HepG2 (cell line): ENCODE measurements around the gene ANAPC16. TPM values are rescaled to one million over a fixed set of nuclear protein-coding genes. Genes with fewer than 3 reads are reported as not detected.

Experiments
- BHLHE40 ChIP-seq: IDR thresholded peaks from 2 replicates; pipeline ENCODE4 v1.6.1; 2011; ENCODE audit warnings: low read length, improper control_type of control experiment
- CBX1 ChIP-seq: IDR thresholded peaks from one replicate; pipeline ENCODE4 v1.6.1; 2016; ENCODE audit warnings: antibody characterized with exemption, low read depth
- ETV6 ChIP-seq: sonication (generic); formaldehyde crosslinking; conservative IDR thresholded peaks from 2 replicates; pipeline ENCODE4 v1.4.0; 2020; ENCODE audit warnings: missing genetic modification reagents
- KAT7 ChIP-seq: IDR thresholded peaks from 2 replicates; pipeline ENCODE4 v1.6.1; 2018; ENCODE audit warnings: borderline replicate concordance, missing compliant biosample characterization
- MEF2D ChIP-seq: sonication (generic); formaldehyde crosslinking; IDR thresholded peaks from 2 replicates; pipeline ENCODE4 v1.5.1; 2020; ENCODE audit warnings: mild to moderate bottlenecking, missing genetic modification reagents
- PHF5A ChIP-seq: IDR thresholded peaks from one replicate; pipeline ENCODE4 v1.6.1; 2018; ENCODE audit warnings: low read depth, missing genetic modification reagents; ENCODE audit not compliant: unreplicated experiment
- RXRA ChIP-seq: sonication (generic); formaldehyde crosslinking; IDR thresholded peaks from 2 replicates; pipeline ENCODE4 v1.5.1; 2020; ENCODE audit warnings: missing genetic modification reagents
- ZBTB8A ChIP-seq: sonication (generic); formaldehyde crosslinking; IDR thresholded peaks from 2 replicates; pipeline ENCODE4 v1.4.0; 2020; ENCODE audit warnings: mild to moderate bottlenecking, low read depth, missing genetic modification reagents, borderline replicate concordance
- ZNF431 ChIP-seq: sonication (generic); formaldehyde crosslinking; IDR thresholded peaks from 2 replicates; pipeline ENCODE4 v1.9.0; 2022; ENCODE audit warnings: missing genetic modification reagents, low read depth, mild to moderate bottlenecking, borderline replicate concordance
- ZNF792 ChIP-seq: IDR thresholded peaks from 2 replicates; pipeline ENCODE4 v1.6.1; 2016
- polyA plus RNA-seq, 8 experiments: library from polyadenylated mRNA; depleted of rRNA in 3 of 8; stranded (reverse) in 7 of 8; unstranded in 1 of 8; fragments of >200 nt; fragmentation: Illumina TruSeq in 4 of 8; extraction: Trizol in 4 of 8; gene quantifications; 2 replicates each; pipeline versions ENCODE4 v1.2.1 to v1.2.3, GENCODE V29; 2011 to 2016; ENCODE audit warnings: low read depth in 4 of 8, missing spikeins in 1 of 8, mixed read lengths in 1 of 8; ENCODE audit not compliant: insufficient read depth in 1 of 8
- total RNA-seq, 5 experiments: library from RNA; depleted of rRNA; stranded (reverse); fragments of >200 nt; fragmentation: Illumina TruSeq; extraction: Trizol; gene quantifications; 2 replicates each; pipeline ENCODE4 v1.2.3, GENCODE V29; 2016; ENCODE audit warnings: low read depth in 1 of 5
- TF ChIP-seq, protein P1 (sequence below): sonication (generic); formaldehyde crosslinking; IDR thresholded peaks from 2 replicates; pipeline ENCODE4 v1.4.0; 2020; ENCODE audit warnings: missing genetic modification reagents, borderline replicate concordance
- TF ChIP-seq, protein P2 (sequence below): IDR thresholded peaks from 2 replicates; pipeline ENCODE4 v1.6.1; 2016; ENCODE audit warnings: missing compliant biosample characterization, missing genetic modification reagents, borderline replicate concordance
- TF ChIP-seq, protein P3 (sequence below), 2 experiments: fragments of 450-650 bp in 1 of 2; sonication (generic) in 1 of 2; formaldehyde crosslinking; IDR thresholded peaks; 2 replicates each; pipeline versions ENCODE4 v1.5.0 to v1.8.0; 2020 to 2022; ENCODE audit warnings: mild to moderate bottlenecking in 1 of 2, missing genetic modification reagents in 1 of 2
- TF ChIP-seq, protein P4 (sequence below): sonication (generic); formaldehyde crosslinking; conservative IDR thresholded peaks from 2 replicates; pipeline ENCODE4 v1.4.0; 2020; ENCODE audit warnings: missing genetic modification reagents
- TF ChIP-seq, protein P5 (sequence below): sonication (generic); formaldehyde crosslinking; IDR thresholded peaks from 2 replicates; pipeline ENCODE4 v1.4.0; 2020; ENCODE audit warnings: mild to moderate bottlenecking, missing genetic modification reagents
- TF ChIP-seq, protein P6 (sequence below): IDR thresholded peaks from 2 replicates; pipeline ENCODE4 v1.6.1; 2016

Gene ANAPC16
- total and polyA plus RNA-seq, 2 of the 13 experiments (the other 11 are each of a cell fraction or from before 2014, with no cell fraction given), result 74.8 to 89.4 TPM

DNA sequence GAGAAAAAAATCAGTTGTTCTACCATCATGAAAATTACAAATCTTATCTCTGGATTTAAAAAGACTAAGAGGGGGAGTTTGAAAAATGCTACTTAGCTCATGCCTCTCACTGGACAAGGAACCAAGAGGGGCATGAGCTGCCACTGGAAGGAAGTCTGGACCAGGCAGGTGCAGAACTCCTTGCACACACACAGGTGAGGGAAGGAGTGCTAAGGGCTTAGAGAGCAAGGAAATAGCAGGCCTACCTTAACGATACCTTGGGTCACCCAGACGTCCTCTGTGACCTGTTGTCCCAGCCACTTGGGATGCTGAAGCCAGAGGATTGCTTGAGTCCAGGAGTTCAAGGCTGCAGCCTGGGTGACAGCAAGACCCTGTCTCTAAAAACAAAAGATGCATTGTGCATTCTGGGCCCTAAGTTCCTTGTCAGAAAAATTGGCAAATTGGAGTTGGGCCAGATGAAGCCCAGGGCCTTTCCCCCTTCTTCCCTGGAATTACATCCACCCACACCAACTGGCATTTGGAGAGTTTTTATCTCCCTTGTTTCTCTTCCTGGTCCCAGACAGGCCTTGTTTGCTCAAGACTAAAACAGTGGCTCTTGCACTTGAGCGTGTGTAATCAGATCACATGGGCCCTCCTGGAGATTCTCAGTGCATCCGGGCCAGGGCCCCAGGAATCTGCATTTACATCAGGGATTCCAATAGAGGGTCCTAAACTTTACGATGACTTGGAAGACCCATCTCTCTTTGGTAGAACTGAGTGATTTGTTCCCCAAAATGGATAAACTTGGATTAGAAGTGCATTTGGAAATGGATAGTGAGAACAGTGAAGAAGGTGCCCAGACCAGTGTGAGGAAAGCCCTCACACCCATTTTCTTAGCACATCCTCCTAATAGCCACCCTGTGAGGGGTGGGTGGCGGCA lies 60.9 kb downstream of the ANAPC16 start (continued):
- peak; percentile 41 for TF ChIP-seq CBX1
- peak; percentile 60; the same call in 1 of the 2 replicates for TF ChIP-seq ZNF792 (CRISPR knock-in tag)
- TF ChIP-seq, protein P1, sequence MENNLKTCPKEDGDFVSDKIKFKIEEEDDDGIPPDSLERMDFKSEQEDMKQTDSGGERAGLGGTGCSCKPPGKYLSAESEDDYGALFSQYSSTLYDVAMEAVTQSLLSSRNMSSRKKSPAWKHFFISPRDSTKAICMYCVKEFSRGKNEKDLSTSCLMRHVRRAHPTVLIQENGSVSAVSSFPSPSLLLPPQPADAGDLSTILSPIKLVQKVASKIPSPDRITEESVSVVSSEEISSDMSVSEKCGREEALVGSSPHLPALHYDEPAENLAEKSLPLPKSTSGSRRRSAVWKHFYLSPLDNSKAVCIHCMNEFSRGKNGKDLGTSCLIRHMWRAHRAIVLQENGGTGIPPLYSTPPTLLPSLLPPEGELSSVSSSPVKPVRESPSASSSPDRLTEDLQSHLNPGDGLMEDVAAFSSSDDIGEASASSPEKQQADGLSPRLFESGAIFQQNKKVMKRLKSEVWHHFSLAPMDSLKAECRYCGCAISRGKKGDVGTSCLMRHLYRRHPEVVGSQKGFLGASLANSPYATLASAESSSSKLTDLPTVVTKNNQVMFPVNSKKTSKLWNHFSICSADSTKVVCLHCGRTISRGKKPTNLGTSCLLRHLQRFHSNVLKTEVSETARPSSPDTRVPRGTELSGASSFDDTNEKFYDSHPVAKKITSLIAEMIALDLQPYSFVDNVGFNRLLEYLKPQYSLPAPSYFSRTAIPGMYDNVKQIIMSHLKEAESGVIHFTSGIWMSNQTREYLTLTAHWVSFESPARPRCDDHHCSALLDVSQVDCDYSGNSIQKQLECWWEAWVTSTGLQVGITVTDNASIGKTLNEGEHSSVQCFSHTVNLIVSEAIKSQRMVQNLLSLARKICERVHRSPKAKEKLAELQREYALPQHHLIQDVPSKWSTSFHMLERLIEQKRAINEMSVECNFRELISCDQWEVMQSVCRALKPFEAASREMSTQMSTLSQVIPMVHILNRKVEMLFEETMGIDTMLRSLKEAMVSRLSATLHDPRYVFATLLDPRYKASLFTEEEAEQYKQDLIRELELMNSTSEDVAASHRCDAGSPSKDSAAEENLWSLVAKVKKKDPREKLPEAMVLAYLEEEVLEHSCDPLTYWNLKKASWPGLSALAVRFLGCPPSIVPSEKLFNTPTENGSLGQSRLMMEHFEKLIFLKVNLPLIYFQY, result peak; percentile 71
- peak; percentile 84 for TF ChIP-seq RXRA (CRISPR knock-in tag)
- TF ChIP-seq, protein P2, sequence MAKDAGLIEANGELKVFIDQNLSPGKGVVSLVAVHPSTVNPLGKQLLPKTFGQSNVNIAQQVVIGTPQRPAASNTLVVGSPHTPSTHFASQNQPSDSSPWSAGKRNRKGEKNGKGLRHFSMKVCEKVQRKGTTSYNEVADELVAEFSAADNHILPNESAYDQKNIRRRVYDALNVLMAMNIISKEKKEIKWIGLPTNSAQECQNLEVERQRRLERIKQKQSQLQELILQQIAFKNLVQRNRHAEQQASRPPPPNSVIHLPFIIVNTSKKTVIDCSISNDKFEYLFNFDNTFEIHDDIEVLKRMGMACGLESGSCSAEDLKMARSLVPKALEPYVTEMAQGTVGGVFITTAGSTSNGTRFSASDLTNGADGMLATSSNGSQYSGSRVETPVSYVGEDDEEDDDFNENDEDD, result peak; percentile 47; the same call in 1 of the 2 replicates
- TF ChIP-seq, protein P3, sequence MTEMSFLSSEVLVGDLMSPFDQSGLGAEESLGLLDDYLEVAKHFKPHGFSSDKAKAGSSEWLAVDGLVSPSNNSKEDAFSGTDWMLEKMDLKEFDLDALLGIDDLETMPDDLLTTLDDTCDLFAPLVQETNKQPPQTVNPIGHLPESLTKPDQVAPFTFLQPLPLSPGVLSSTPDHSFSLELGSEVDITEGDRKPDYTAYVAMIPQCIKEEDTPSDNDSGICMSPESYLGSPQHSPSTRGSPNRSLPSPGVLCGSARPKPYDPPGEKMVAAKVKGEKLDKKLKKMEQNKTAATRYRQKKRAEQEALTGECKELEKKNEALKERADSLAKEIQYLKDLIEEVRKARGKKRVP (CRISPR knock-in tag; IDR thresholded peaks at IDR 0.05), result peak in 1 of 2 experiments; percentile 79; a peak in 2 of 4 replicates
- TF ChIP-seq KAT7 (CRISPR knock-in tag), result 0 out of 2 replicates have a peak, but pooled peaks have one; percentile 20
- TF ChIP-seq PHF5A (CRISPR knock-in tag), result no peak
- TF ChIP-seq, protein P4, sequence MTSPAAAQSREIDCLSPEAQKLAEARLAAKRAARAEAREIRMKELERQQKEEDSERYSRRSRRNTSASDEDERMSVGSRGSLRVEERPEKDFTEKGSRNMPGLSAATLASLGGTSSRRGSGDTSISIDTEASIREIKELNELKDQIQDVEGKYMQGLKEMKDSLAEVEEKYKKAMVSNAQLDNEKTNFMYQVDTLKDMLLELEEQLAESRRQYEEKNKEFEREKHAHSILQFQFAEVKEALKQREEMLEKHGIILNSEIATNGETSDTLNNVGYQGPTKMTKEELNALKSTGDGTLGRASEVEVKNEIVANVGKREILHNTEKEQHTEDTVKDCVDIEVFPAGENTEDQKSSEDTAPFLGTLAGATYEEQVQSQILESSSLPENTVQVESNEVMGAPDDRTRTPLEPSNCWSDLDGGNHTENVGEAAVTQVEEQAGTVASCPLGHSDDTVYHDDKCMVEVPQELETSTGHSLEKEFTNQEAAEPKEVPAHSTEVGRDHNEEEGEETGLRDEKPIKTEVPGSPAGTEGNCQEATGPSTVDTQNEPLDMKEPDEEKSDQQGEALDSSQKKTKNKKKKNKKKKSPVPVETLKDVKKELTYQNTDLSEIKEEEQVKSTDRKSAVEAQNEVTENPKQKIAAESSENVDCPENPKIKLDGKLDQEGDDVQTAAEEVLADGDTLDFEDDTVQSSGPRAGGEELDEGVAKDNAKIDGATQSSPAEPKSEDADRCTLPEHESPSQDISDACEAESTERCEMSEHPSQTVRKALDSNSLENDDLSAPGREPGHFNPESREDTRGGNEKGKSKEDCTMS, result no peak
- TF ChIP-seq ZNF431 (CRISPR knock-in tag), result 0 out of 2 replicates have a peak, but pooled peaks have one; percentile 46
- TF ChIP-seq, protein P5, sequence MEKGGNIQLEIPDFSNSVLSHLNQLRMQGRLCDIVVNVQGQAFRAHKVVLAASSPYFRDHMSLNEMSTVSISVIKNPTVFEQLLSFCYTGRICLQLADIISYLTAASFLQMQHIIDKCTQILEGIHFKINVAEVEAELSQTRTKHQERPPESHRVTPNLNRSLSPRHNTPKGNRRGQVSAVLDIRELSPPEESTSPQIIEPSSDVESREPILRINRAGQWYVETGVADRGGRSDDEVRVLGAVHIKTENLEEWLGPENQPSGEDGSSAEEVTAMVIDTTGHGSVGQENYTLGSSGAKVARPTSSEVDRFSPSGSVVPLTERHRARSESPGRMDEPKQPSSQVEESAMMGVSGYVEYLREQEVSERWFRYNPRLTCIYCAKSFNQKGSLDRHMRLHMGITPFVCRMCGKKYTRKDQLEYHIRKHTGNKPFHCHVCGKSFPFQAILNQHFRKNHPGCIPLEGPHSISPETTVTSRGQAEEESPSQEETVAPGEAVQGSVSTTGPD (CRISPR knock-in tag), result peak; percentile 10; the same call in 1 of the 2 replicates
- no peak for TF ChIP-seq ZBTB8A (CRISPR knock-in tag)
- peak; percentile 77 for TF ChIP-seq ETV6
- peak; percentile 49; the same call in 1 of the 2 replicates for TF ChIP-seq MEF2D (CRISPR knock-in tag)
- TF ChIP-seq, protein P6, sequence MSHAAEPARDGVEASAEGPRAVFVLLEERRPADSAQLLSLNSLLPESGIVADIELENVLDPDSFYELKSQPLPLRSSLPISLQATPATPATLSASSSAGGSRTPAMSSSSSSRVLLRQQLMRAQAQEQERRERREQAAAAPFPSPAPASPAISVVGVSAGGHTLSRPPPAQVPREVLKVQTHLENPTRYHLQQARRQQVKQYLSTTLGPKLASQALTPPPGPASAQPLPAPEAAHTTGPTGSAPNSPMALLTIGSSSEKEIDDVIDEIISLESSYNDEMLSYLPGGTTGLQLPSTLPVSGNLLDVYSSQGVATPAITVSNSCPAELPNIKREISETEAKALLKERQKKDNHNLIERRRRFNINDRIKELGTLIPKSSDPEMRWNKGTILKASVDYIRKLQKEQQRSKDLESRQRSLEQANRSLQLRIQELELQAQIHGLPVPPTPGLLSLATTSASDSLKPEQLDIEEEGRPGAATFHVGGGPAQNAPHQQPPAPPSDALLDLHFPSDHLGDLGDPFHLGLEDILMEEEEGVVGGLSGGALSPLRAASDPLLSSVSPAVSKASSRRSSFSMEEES (CRISPR knock-in tag), result peak; percentile 84
- no peak for TF ChIP-seq BHLHE40
